NCI-H460 (cell line): ENCODE measurements around the gene EXD3. TPM values are rescaled to one million over a fixed set of nuclear protein-coding genes. Genes with fewer than 3 reads are reported as not detected.

Source experiments
- DNase-seq: peaks from one replicate; pipeline ENCODE4 v3.0.0-alpha.2; 2016; ENCODE audit warnings: low read depth; ENCODE audit errors: extremely low read depth
- total RNA-seq: library from RNA; depleted of rRNA; stranded (reverse); fragments of >200 nt; shearing (Covaris generic); gene quantifications from 2 replicates; pipeline ENCODE4 v1.2.3, GENCODE V29; 2014

Gene EXD3
- total RNA-seq, 1 experiment from 2014 or later = 8.4 TPM

GRCh38 chr9:137325799-137326198, 97.2 kb downstream of the EXD3 start:
- no peak for DNase-seq

GRCh38 chr9:137325124-137325523, 97.8 kb downstream of the EXD3 start:
- no peak for DNase-seq

DNA sequence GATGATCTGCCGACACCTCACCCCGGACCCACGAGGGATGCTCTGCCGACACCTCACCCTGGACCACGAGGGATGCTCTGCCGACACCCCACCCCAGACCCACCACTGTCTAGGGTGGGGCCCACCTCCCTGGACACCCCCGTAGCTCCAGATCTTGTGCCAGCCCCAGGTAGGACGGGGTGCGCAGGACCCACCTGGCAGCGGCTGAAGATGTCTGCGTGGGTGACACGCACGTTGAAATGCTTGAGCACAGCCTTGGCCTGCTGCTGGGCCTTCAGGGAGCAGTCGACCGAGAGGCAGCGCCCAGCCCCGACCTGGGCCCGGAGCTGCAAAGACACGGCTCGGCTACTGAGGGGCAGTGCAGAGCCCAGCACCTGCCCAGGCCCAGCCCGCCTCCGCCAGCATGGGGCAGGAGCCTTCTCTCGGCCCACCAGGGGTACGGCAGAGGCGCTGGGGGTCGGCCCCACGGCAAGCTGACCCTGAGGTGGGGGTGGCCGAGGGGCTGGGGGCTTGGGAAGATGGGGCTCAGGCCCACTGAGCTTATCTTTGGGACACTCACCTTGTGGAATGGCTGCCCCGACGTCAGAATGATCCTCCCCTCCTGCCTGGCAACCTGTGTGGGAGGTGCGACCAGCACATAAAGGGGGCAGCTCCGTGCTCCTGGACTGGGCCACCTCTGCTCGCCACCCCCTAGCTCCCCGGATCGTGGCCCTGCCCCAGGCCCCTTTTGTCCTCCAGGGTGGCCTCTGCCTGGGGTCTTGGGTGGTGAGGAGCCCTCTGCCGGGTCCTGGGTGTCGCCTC, 99.2 kb downstream of the EXD3 start:
- no peak for DNase-seq

GRCh38 chr9:137321726-137322361, 101.1 kb downstream of the EXD3 start:
- no peak for DNase-seq

GRCh38 chr9:137320555-137321384, 102.2 kb downstream of the EXD3 start:
- DNase-seq = no peak

- no peak for DNase-seq
Measured at GRCh38 chr9:137319739-137320551, 103.0 kb downstream of the EXD3 start.

DNA sequence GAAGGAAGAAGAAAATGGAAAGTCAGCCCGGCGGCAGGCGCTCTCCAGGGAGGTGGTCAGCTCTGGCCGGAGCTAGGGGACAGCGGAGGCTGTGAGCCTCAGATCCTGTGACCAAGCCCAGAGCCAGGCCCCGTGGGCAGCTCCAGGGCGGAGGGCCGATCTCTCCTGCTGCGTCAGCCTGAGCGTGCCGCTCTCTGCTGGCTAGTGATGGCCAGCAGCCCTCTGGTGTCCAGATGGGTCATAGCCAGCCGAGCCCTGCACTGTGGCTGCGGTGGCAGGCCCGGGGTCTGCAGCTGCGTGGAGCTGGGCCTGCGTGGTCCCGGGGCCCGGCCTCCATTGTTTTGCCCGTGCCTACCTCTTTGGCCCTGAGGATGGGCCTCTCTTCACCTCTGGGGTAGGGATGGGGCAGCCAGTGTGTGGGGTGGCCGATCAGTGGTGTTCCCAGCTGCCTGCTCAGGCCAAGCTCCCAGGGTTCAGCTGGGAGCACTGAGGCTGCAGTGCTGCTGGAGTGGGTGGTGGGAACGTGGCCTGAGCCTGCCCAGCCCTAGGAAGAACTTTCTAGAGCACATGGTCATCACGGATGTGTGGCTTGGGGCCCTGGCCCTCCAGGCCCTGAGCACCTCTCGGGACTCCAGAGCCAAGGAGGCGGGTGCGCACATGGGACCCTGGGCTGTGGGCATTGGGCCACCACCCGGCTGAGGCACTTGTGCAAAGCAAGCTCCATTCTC, 103.8 kb downstream of the EXD3 start:
- peak; percentile 59 for DNase-seq

GRCh38 chr9:137318602-137319001, 104.4 kb downstream of the EXD3 start:
- DNase-seq = no peak

- DNase-seq = no peak
Measured at GRCh38 chr9:137317718-137318511, 105.0 kb downstream of the EXD3 start.

DNA sequence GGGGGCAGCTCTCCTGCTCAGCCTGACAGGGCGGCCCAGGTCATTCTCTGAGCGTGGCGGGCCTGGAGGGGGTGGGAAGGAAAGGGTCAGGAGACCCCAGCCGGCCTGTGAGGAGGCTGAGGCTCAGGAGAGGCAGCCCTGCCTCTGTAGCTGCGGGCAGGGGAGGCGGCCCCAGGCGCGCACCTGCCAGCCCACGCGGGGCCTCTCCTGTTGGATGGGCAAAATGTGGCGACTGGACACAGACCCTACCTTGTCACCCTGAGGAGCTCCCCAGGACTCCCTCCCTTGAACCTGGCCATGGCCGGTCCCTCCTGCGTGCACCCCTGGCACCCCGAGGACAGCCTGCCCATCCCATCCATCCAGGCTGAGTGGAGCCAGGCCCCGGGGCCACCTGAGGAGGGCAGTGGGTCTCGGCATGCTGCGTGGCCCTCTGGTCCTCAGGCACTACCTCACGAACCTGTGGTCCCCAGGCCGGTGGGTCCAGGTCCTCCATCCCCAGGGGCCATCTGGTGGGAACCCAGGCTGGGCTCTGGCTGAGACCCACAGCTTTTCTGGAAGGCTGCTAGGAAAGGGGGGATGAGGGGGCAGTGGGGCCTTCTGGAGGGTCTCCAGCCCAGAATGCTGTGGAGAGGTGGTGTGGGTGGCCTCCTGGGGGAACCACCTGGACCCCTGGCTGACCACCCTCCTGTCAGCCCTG, 105.8 kb downstream of the EXD3 start:
- DNase-seq = no peak

DNA sequence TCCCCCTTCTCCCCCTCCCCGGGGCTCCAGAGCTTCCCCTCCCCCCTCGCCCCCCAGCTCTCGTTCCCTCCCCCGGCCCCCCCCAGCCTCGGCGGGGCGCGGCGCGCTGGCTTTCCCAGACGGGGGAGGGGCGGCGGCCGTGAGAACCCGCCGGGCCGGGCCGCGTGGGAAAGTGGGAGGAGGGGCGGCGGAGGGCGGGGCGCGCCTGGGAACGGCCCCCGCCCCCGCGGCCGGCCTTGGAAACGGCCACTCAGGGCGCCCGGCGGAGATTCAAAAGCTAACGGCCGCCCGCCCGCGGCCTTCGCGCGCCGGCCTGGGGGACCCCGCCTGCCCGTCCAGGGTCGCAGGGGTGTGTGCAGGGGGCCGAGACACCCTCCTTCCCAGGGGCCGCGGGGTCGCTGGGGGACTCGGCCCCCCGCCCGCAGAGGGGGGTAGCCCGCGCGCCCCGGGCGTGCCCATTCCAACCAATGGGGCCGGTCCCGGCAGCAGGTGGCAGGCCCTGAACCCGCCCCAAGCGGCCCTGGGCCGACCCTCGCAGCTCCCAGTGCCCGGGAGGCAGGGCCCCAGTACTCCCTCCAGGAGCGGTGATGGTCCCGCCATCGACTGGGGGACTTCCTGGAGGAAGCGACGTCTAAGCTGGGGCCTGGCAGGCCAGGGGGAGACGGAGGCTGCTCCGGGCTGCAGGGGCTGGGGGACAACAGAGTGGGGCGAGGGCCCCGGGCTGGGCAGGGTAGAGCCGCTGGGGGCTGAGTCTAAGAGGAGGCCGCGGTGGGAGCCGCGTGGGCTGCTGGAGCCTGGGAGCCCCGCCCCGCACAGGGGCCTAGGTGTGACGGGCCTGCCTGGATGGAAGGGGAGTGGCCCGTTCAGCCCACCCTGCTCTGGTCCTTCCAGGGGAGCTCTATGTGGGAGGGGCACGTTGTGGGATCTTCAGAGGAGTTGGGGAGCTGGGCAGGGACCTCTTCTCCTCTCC, 106.7 kb downstream of the EXD3 start:
- peak; percentile 59 for DNase-seq

DNA sequence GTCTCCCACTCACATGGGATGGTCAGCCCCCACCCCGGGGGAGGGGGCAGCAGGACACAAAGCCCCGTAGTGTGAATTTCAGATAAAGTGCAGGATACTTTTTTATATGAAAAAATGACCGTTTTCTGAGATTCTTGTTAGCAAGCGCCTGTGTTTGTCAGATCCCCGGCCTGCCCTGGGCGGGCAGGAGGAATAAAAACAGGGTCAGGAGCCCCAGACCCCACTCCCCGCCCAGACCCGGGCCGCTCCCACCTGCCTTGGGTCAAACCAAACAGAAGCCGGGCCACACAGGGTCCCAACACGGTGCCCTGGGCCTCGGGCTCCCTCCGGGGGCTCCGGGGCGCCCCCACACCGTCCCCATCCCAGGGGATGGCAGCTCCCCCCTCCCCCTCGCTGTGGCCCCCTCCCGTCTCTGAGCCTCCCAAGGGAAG, 107.4 kb downstream of the EXD3 start:
- DNase-seq = no peak

- no peak for DNase-seq
Measured at GRCh38 chr9:137314561-137315560, 108.1 kb downstream of the EXD3 start.

- no peak for DNase-seq
Measured at GRCh38 chr9:137313956-137314560, 108.9 kb downstream of the EXD3 start.

GRCh38 chr9:137313326-137313936, 109.5 kb downstream of the EXD3 start:
- DNase-seq = no peak
